Retina (tissue), 1 donor: ENCODE measurements around the gene FCN1.

Experiments
- DNase-seq: peaks from one replicate; pipeline ENCODE4 v3.0.0-alpha.2; 2016

The FCN1 gene

DNA sequence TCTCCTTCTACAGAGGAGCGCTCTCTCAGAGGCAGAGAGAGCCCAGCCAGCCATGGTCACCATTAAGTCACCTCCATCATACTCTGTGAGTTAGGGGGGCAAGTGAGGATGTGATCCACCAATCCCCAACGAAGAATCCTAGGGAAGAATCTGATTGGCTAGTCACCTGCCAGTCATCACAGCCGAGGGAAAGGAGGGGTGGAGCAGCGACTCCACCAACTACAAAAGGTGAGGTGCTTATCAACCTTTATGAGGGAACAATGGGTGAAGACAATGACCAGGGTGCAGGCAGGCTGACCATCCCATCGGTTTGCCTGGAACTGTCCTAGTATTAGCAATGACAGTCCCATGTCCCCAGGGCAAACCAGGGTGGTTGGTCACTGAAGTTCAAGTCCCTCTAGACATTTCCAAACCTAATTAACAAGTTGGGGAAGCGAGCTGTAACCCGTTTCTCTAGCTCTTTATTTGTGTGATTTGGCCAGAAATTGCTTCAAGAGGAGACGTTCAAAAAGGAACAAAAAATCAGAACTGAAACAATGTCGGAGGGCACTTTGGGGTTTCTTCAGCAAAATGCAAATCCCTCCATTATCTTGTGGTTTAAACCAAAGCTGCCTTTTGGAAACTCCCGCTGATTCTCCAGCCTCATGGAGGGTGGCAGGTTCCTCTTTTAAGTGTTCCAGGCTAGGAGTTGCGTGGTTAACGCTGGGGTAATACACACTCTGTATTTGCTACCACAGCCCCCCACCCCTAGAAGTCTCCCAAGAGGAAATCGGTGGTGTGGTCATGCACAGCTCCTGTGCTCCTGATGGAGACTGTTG is 18.8 kb upstream of the FCN1 start:
- DNase-seq = no peak

DNA sequence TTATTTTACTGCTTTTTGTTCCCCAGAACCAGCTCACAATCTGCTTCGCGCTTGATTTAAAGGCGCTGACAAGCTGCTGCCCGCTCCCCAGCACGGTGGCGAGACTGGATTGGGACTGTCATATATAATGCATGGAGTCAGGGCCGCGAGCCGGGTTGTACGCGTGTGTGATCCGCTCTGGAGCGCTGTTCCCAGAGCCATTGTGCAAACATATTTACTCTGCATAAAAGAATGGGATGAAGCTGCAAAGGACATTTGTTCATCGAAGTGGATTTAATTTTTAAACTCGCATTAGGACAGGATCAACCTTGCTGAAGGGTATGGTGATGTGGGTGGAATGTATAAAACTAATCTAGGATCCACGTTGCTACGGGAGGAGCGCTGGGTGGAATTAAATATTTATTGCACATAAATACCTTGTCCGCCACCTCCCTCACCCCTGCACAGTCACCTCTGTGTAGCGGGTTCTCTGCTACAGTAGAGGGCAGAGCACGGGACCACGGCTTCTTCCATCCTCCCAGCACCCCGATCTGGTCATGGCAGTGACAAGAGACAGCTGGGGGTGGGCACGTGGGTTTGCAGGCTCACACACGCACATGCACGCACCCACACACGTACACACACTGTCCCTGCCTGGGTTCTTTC is 18.1 kb upstream of the FCN1 start:
- peak; percentile 75 for DNase-seq

DNA sequence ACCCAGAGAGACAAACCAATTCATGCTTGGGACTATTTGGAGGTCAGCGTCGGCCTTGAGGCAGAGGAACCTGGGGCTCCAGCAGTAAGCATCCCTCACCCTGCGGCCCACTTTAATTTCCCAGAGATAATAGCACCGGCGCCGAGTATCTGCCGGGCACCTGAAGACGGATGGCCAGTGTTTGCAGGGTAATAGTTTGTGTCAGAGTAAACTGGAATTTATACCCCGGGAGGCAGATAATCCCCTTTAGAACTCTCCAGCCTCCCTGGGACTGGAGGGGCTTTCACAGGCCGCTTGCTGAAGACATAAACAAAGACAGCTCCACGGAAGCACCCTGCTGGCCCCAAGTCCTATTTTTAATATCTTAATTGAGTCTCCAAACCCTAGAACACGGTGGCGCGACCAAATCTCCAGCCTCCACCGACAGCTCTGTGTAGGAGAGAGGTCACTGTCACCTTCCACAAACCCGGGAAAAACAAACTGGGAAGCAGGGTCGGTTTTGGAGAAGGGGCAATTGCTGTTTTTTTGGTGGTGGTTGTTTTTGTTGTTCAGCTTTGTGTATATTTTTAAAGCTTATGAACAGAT is 17.4 kb upstream of the FCN1 start:
- peak; percentile 71 for DNase-seq

DNA sequence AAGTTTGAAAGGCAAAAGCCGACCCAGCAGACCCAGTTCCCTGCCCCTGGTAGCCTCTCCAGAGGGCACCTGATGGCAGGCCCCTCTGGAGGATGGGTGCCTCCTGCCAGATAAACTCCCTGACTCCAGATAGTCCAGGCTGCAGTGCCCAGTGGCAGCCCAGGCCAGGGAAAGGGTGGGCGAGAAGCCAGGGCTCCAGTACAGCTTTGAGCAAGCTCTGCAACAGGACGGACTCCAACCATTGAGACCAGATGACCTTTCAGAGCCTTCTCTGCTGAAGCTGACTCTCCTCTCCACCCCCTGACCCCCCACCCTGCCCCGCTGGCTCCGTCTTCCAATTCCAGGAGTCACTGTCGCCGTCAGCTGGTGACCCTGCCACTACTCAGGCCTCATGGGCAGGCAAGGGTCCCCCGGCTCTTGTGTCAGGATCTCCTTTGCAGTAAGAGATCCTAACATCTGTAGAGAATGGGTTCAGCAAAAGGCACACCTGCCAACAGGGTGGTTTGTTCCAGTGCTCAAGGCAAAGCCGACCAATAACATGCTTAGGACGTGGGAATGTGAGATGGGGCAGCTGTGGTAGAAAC is 15.5 kb upstream of the FCN1 start:
- no peak for DNase-seq

DNA sequence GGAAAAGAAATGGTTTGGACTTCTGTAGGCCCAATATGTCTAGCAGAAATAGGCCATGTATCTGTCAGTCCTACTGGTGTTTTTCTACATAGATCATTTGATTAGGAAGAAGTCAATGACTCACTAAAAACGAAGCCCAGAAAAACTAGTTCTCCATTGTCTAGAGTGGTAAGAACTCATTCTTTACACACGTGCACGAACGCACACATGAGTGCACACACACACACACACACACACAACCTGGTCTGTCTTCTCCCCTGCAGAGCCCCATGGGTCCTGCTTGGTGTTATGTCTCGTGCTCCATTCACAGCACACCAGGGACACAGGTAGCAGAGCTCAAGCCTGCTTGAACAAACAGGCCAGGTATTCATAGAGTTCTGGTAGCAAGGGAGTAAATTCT is 14.9 kb upstream of the FCN1 start:
- DNase-seq = no peak

DNA sequence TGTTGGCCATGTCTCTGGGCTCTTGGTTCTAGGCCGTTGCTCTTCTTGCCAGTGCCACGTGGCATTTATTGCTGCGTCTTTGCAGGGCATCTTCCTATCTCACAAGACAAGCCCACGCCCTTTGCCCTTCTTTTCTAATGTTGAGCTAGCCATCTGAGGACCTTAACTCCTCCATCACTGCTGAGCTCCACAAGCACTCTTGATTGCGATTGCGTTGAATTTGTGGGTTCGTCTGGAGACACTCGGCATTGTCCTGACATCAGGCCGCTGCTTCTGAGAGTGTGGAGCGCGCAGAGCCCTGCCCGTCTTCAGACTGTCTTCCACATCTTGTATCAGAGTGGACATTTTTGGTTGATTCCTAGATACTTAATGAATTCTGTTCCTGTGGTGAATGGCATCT is 14.5 kb upstream of the FCN1 start:
- DNase-seq = no peak

DNA sequence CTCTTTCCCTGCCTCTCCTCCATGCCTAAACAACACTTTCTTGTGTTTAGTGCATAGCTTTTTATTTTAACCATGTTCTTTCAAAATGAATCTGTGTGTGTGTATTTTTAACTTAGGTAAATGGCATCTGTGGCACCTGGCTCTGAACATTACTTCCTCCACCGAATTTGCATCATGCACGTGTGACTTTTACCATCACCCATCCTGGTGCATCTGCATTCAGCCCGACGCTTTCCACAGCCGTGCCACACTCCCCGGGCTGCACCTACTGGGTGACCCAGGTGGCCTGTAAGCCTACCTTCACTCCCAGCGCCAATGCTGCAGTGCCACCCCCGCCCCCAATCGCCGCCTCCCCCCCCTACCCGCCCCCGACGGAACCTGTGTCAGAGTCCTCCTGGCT is 12.7 kb upstream of the FCN1 start:
- DNase-seq = no peak

DNA sequence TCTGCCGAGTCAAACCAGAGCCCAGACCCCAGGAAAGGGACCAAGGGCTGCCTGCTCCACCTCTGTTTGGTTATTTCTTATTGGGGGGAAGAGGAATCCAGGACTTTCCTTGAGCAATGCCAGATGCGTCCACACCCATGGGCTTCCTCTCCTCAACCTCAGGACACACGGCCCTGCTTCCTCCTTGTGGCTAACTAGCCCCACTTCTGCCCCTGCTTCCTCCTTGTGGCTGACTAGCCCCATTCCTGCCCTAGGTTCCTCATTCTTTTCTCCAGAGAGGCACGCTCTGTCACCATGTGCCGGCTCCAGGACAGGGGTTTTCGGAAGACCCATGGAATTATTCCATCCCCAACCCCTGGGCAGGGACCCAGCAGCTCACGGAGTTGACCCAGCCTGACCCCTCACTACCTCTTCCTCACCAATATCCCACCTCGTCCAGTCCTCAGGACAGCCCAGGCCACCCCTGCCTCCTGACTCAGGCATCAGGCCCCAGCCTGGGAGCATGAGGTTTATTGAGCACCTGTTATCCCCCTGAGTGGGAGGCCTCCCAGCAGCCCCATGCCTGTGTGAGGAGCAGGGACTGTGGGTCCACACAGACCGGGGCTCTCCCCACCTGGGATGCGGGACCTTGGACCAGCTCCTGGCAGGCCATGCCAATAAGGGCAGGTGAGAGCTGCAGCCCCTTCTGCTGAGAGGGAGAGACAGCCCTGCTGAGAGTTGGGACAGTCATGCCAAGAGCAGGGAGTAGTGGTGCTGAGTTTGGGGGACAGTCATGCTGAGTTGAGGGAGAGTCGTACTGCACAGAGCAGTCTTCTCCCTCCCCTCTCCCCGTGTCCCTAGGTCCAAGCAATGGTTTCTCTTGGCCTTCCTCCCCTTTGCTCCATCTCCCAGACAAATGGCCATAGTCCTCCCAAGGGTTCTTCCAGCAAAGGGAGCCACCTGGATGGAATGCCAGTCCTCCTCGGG is 11.8 kb upstream of the FCN1 start:
- DNase-seq = no peak

DNA sequence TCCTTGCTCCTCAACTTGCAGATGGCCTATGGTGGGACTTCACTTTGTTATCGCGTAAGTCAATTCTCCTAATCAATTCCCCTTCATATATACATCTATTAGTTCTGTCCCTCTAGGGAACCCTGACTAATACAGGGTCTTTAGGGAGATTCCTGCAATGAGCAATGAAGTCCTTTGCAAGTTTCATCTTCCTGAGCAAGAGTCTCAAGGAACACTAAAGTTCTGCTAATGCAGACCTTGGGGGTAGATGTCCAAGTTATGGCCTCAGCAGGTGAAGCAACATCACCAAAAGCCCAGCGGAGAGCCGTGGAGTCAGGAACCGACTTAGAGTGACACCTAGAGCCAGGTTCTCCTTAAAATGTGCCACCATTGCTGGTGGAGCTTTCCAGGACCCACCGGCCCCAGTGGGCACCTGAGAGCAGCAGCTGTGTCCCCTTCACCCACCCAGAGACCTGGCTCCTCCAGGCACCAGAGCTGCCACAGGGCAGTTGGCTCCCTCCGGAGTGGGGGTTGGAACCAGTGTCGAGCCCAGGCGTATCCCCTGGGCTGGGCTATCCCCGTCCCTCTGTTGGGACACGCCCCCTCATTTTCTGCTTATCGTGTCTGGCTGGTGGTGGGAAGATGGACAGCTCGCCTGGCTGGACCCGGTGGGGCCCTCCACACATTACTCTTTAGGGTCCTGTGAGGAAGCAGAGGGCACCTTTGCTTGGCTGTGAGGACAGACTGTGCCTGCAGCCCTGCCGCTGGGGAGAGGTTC is 10.9 kb upstream of the FCN1 start:
- DNase-seq = no peak

DNA sequence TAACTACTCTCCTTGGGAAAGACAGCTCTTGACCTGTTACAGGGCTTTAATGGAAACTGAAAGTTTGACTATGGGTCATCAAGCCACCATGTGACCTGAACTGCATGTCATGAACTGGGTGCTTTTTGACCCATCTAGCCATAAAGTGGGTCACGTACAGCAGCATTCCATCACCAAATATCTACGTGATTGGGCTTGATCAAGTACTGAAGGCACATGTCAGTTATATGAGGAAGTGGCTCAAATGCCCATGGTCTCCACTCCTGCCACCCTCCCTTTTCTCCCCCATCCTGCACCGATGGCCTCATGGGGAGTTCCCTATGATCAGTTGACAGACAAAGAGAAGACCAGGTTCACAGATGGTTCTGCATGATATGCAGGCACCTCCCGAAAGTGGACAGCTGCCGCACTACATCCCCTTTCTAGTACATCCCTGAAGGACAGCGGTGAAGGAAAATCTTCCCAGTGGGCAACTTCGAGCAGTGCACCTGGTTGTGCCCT is 7.3 kb upstream of the FCN1 start:
- no peak for DNase-seq

DNA sequence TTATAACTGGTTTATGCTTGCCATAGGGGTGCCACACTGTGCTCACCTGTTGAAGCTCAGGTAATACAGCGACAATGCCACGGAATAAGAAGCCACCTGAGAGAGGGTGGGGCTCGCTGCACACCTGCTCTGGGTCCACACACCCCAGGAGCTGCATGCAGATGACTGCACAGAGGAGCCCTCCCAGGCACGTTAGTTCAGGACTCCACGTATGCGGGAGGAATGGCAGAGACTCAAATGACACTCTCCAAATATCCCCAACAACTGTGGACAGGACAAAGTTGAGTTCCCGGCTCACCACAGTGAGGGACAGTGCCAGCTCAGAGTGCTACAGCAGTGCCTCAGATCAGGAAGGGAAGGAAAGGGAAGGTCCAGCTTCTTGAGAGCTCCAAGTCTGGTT is 5.8 kb upstream of the FCN1 start:
- DNase-seq = no peak

DNA sequence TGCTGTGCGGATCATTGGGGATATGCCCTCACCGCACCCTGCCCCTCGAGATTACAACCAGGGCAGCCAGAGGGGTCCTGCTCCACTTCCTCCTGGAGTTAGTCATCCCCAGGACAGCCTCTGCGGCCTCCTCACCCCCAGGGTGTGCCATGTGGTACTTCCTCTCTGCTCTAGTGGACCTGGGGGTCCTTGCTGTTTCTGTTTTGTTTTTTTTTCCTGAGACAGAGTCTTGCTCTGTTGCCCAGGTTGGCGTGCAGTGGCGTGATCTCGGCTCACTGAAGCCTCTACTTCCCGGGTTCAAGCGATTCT is 5.2 kb upstream of the FCN1 start:
- DNase-seq = no peak

DNA sequence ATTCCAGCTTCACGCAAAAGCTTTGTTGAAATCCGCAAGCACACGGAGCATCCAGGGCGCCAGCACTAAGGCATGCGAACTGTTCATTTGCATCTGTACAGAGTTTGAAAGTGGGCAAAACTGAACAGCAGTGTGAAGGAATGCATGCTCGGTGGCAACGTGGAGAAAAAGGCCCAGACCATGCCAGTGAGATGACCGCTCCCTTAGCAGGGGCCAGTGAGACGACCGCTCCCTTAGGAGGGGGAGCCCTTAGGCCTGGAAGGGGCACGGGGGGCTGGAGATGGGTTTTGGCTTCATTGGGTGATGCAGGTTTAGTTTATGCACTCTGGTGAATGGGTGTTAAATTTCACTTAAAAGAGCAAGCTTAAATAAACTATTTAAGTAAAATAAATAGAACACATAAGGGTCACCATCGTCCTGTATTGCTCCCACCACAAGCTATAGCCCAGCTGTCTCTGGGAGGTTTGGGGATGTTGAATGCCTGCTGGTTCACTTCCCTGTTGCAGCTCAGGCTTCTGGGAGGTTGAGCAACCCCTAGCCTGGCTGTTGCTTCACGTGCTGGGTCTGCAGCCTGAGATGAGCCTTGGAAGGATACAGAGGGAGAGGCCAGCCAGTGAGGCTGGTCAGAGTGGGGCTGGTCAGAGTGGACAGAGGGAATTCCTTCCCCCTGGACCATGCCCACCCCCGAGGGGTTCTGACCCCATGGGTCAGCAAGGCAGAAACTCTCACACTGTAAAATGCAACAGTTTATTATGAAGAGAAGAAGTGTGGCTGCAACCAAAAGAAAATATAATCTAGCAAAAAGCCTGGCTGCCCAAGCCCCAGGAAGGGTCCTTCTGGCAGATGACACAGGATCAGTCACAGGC is 4.6 kb upstream of the FCN1 start:
- no peak for DNase-seq

DNA sequence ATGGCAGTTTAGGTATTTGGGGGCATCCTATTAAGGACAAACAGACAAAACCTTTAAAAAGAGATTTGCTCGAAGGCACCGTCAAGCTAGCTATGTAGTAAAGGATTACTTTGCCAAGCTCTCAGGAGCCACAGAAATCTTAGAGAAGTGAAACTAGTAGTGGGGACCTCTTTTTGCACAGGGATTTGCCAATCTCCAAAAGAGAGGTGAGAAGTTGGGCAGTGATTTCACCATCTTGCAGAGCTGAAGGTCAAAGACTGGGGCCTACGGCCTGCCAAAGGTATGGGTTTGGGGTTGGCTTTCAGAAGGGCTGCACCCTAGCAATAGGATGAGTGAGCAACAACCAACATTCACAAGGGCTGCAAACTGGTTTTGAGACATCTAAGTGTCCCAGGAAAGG is 1.6 kb upstream of the FCN1 start:
- DNase-seq = no peak

DNA sequence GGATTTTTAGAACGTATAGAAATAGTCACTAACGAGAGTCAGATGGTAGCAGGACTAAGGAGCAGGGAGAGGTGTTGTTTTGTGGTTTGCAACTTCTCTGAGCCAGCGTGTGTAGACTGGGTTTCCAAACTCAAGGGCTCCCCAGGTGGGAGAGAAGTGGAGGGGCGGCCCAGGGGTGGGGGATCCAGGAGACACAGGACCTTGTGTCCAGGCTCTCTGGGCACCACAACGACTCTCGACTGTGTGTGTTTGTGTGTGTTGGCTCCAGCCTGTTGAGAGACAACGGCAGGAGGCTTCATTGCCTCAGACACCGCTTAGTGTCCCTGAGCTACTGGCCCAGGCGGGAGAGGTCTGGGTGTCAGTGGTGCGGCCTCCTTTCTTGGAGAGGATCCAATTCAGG is 934 bp upstream of the FCN1 start:
- DNase-seq = no peak

DNA sequence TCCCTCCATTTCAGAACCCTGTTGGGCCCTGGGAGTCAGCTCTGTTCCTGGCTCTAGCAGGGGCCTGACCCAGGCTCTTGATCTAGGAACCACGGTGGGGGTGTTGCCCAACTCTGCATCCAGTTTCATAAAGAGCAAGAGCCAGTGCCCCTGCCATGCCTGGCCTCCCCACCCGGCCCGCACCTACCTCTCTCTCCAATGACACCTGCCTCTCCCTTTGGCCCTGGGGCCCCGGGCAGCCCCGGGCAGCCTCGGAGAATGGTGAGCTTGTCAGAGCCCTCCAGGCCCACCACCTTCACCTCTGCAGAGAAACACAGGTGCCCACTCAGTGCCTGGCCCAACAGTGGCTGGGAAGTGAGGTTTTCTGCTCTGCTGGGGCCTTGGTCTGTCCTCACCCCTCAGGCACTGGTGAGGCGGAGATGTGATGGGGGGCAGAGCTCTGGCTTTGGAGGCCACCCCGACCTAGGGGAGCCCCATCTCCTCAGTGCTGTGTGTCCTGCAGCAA is 1.5 kb downstream of the FCN1 start:
- DNase-seq = no peak

DNA sequence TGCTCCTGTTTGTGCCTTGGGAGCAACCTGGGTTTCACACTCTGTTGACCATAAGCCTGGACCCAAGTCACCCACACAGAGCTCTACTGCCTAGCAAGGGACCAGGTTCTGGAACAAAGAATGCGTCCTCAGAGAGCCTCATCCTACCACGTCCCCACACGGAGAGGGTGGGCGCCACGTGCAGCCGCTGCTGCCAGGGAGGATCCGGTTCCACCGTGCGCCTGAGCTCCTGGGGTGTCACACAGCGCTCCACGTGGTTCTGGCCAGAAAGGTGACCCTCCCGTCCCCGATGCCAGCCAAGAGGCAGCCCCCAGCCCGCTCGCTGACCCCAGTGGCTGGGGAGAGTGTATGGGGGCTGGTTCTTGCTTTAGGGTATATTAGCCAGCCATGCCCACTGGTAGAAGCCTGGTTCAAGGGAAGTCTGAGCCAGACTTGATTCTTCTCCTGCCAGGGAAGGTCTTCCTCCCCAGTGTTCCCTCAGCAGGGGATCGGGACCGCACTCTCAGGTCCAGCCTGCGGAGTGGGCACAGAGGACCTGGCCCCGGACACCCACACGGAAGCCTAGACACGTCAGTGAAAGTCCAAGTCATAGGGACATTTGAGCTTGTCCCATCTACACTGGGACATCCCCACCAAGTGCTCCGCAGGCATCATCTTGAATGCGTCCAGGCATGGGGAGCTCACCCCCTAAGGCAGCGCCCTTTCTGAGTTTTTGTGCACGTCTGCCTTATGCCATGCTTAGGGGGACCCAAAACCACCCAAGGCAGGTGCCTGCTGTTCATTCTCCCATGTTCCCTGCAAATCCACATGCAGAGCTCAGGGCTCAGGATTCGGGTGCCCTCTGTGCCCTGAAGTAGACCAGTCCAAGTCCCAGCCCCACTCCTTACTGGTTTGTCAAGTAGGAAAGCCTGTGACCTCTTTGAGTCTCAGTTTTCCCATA is 2.4 kb downstream of the FCN1 start:
- no peak for DNase-seq

DNA sequence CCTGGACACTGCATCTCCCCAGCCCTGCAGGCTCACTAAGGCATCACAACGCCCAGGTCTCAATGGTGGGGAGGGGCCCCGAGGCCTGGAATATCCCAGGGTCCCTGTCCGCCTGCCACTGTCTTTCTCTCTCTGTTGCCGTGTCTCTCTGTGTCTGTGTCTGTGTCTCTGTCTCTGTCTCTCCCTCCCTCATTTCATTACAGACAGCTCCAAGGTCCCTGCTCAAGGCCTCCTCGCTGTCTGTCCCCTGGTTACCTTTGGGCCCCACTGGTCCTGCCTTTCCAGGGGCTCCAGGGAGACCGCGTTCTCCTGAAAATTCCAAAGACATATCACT is 3.2 kb downstream of the FCN1 start:
- DNase-seq = no peak

DNA sequence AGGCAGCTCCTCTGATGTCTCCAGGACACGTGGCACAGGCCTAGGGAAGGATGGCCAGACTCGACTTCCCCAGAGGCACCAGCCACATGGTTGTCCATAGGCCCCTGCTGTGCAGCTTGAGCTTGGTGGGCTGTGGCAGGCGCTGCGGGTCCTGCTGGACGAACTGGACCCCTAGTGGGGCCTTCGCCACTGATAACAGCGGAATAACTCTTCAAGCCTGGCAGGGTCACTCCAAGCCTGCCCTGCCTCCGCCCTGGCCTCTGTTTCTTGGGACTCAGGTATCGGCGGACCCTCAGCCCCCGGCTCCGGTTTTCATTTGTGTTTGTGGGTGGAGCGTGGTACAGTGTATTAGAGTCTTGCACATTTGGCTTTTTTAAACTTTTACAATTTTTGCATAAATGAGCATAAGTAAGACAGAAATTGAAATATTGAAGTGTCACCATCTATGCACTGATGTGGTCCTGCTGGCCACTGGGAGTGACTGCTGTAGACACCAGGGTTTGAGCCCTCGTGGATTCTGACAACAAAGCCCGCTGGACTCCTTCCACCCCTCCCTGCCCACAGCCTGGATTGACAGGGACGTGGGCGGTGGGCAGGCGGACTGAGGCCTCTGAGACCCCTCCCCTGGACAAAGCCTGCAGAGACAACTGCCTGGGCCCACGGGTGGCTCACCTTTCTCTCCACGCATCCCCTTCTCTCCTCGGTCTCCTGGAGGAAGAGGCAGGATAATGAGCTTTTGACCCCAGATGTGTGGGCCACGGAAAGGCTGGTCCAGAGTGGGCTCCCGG is 3.8 kb downstream of the FCN1 start:
- DNase-seq = no peak
